H1 (cell line): ENCODE results near the gene KCTD7. TPM values are rescaled to one million over a fixed set of nuclear protein-coding genes. Genes with fewer than 3 reads are reported as not detected.

Experiments
- CTCF ChIA-PET: fragments of 300-600 bp; sonication (Branson Sonifier 250); formaldehyde crosslinking; loops from one replicate; lab custom pipeline; 2021; ENCODE audit not compliant: partially characterized antibody; lab: Charles Lee
- POLR2A ChIA-PET: fragments of 300-600 bp; sonication (Branson Sonifier 250); formaldehyde crosslinking; loops from one replicate; lab custom pipeline; 2021; ENCODE audit warnings: inconsistent platforms; ENCODE audit not compliant: partially characterized antibody; lab: Charles Lee
- DNase-seq, 2 experiments: peaks; one replicate each; pipeline versions ENCODE4 v3.0.0 to v3.0.0-alpha.2; 2010 to 2022; ENCODE audit warnings: low spot score in 2 of 2, low read depth in 1 of 2, mixed read lengths in 1 of 2
- FAIRE-seq: peaks from 2 replicates; lab custom pipeline; 2011; peaks lifted over from hg19 to GRCh38; lab: Jason Lieb, UNC
- H2AFZ ChIP-seq: 2 replicates; pipeline ENCODE4 v1.8.1; 2012; ENCODE audit warnings: low read length, inconsistent platforms
- H2AK5ac ChIP-seq: 2 replicates; pipeline ENCODE4 v1.6.1; 2013; ENCODE audit warnings: low read depth, low read length
- H2BK120ac ChIP-seq: replicated peaks from 2 replicates; pipeline ENCODE3; 2013; ENCODE audit warnings: low read depth, low read length, inconsistent platforms
- H2BK12ac ChIP-seq: 2 replicates; pipeline ENCODE4 v1.6.1; 2013; ENCODE audit warnings: low read depth, low read length
- H2BK15ac ChIP-seq: 2 replicates; pipeline ENCODE4 v1.6.1; 2013; ENCODE audit warnings: low read length
- H2BK20ac ChIP-seq: 2 replicates; pipeline ENCODE4 v1.6.1; 2013; ENCODE audit warnings: low read length
- H2BK5ac ChIP-seq: 2 replicates; pipeline ENCODE4 v1.6.1; 2013; ENCODE audit warnings: low read depth, low read length
- H3K14ac ChIP-seq: 2 replicates; pipeline ENCODE4 v1.6.1; 2013; ENCODE audit warnings: inconsistent platforms; ENCODE audit not compliant: insufficient read length
- H3K18ac ChIP-seq: 2 replicates; pipeline ENCODE4 v1.6.1; 2013; ENCODE audit warnings: low read length; ENCODE audit errors: extremely low read depth
- H3K23ac ChIP-seq: 2 replicates; pipeline ENCODE4 v1.6.1; 2013; ENCODE audit warnings: inconsistent platforms; ENCODE audit not compliant: insufficient read length
- H3K23me2 ChIP-seq: 2 replicates; pipeline ENCODE4 v1.6.1; 2013; ENCODE audit warnings: low read depth, low read length
- H3K27ac ChIP-seq: 2 replicates; pipeline ENCODE4 v1.6.1; 2011; ENCODE audit warnings: low read depth, low read length, inconsistent platforms
- H3K27me3 ChIP-seq, 4 experiments: replicated peaks in 1 of 4; 1 replicate in 1 of 4; 2 replicates in 3 of 4; pipeline versions ENCODE4 v1.6.1 to v1.8.1; 2011 to 2013; ENCODE audit warnings: low read length in 3 of 4, mild to moderate bottlenecking in 3 of 4, inconsistent platforms in 2 of 4, mixed read lengths in 2 of 4, moderate library complexity in 1 of 4; ENCODE audit not compliant: control insufficient read depth in 3 of 4, insufficient read depth in 3 of 4; ENCODE audit errors: extremely low read depth in 1 of 4
- H3K36me3 ChIP-seq, 4 experiments: 2 replicates each; pipeline versions ENCODE4 v1.6.1 to v1.8.1; 2011 to 2013; ENCODE audit warnings: mild to moderate bottlenecking in 4 of 4, low read length in 3 of 4, moderate library complexity in 2 of 4, control low read depth in 1 of 4, inconsistent platforms in 1 of 4; ENCODE audit not compliant: insufficient read depth in 4 of 4, control insufficient read depth in 2 of 4
- H3K4ac ChIP-seq: replicated peaks from 2 replicates; pipeline ENCODE3; 2013; ENCODE audit warnings: low read length, low read depth, mixed read lengths, inconsistent platforms; ENCODE audit not compliant: insufficient read length
- H3K4me1 ChIP-seq, 4 experiments: replicated peaks in 1 of 4; 1 replicate in 1 of 4; 2 replicates in 3 of 4; pipeline versions ENCODE4 v1.6.1 to v1.8.1; 2011 to 2013; ENCODE audit warnings: low read length in 3 of 4, inconsistent platforms in 2 of 4, mixed read lengths in 1 of 4; ENCODE audit not compliant: insufficient read depth in 4 of 4, control insufficient read depth in 3 of 4
- H3K4me2 ChIP-seq, 2 experiments: 2 replicates each; pipeline versions ENCODE4 v1.6.1 to v1.8.1; 2011 to 2013; ENCODE audit warnings: low read depth in 2 of 2, low read length in 2 of 2, control low read depth in 1 of 2, inconsistent platforms in 1 of 2, mild to moderate bottlenecking in 1 of 2; ENCODE audit not compliant: insufficient read depth in 1 of 2
- H3K4me3 ChIP-seq, 4 experiments: fragments of 200-600, 300-600 bp in 1 of 4; sonication (generic), shearing (Covaris generic), sonication (Bioruptor Twin) in 1 of 4; 2 replicates each; pipeline versions ENCODE4 v1.5.1 to v1.8.1; 2011 to 2016; ENCODE audit warnings: low read length in 4 of 4, low read depth in 3 of 4, control low read depth in 2 of 4, inconsistent platforms in 2 of 4, mild to moderate bottlenecking in 2 of 4, mixed read lengths in 1 of 4, moderate library complexity in 1 of 4; ENCODE audit not compliant: insufficient read depth in 2 of 4; ENCODE audit errors: extremely low read depth in 1 of 4
- H3K56ac ChIP-seq: replicated peaks from 2 replicates; pipeline ENCODE3; 2013; ENCODE audit warnings: low read depth, mild to moderate bottlenecking, mixed read lengths, low read length, inconsistent platforms; ENCODE audit not compliant: insufficient read length
- H3K79me1 ChIP-seq: 2 replicates; pipeline ENCODE4 v1.6.1; 2013; ENCODE audit warnings: low read depth, low read length, control low read depth
- H3K79me2 ChIP-seq, 2 experiments: 2 replicates each; pipeline versions ENCODE4 v1.6.1 to v1.8.1; 2012 to 2013; ENCODE audit warnings: low read length in 2 of 2, mild to moderate bottlenecking in 2 of 2, inconsistent platforms in 1 of 2; ENCODE audit not compliant: insufficient read depth in 2 of 2, control insufficient read depth in 1 of 2
- H3K9ac ChIP-seq, 4 experiments: replicated peaks in 1 of 4; 1 replicate in 1 of 4; 2 replicates in 3 of 4; pipeline versions ENCODE4 v1.6.1 to v1.8.1; 2011 to 2013; ENCODE audit warnings: low read depth in 3 of 4, low read length in 3 of 4, control low read depth in 2 of 4, mild to moderate bottlenecking in 2 of 4, moderate library complexity in 2 of 4, inconsistent platforms in 1 of 4; ENCODE audit errors: extremely low read depth in 1 of 4
- H3K9me3 ChIP-seq, 2 experiments: 2 replicates each; pipeline versions ENCODE4 v1.6.1 to v1.8.1; 2012 to 2013; ENCODE audit warnings: mild to moderate bottlenecking in 2 of 2, moderate library complexity in 2 of 2, control low read depth in 1 of 2, inconsistent platforms in 1 of 2, low read depth in 1 of 2, low read length in 1 of 2, mixed read lengths in 1 of 2; ENCODE audit not compliant: insufficient read depth in 2 of 2
- H4K20me1 ChIP-seq, 2 experiments: replicated peaks in 1 of 2; 2 replicates each; pipeline versions ENCODE3 to v1.8.1; 2011 to 2013; ENCODE audit warnings: inconsistent platforms in 2 of 2, low read length in 2 of 2, mild to moderate bottlenecking in 1 of 2; ENCODE audit not compliant: insufficient read depth in 2 of 2, control insufficient read depth in 1 of 2
- H4K5ac ChIP-seq: 2 replicates; pipeline ENCODE4 v1.6.1; 2013; ENCODE audit warnings: low read length, low read depth, mixed read lengths, inconsistent platforms; ENCODE audit not compliant: insufficient read length
- H4K8ac ChIP-seq: 2 replicates; pipeline ENCODE4 v1.8.0; 2013; ENCODE audit warnings: mild to moderate bottlenecking, moderate library complexity, low read length, inconsistent platforms; ENCODE audit not compliant: insufficient read depth; ENCODE audit errors: extremely low read depth
- H4K91ac ChIP-seq: replicated peaks from 2 replicates; pipeline ENCODE3; 2013; ENCODE audit warnings: low read length, mixed read lengths, inconsistent platforms; ENCODE audit not compliant: insufficient read length
- CTCF ChIP-seq, 3 experiments: IDR thresholded peaks; 1 replicate in 2 of 3; 2 replicates in 1 of 3; pipeline versions ENCODE4 v1.5.1 to v1.6.1; 2011; ENCODE audit warnings: low read length in 3 of 3, mild to moderate bottlenecking in 3 of 3, inconsistent platforms in 2 of 3, low read depth in 1 of 3, moderate library complexity in 1 of 3; ENCODE audit not compliant: insufficient read depth in 1 of 3; ENCODE audit errors: control extremely low read depth in 1 of 3
- RAD21 ChIP-seq, 2 experiments: IDR thresholded peaks in 1 of 2; conservative IDR thresholded peaks in 1 of 2; 2 replicates each; pipeline ENCODE4 v1.6.1; 2011; ENCODE audit warnings: low read depth in 2 of 2, low read length in 2 of 2, improper control_type of control experiment in 1 of 2, inconsistent platforms in 1 of 2, mild to moderate bottlenecking in 1 of 2, moderate library complexity in 1 of 2
- RBBP5 ChIP-seq: IDR thresholded peaks from 2 replicates; pipeline ENCODE4 v1.7.1; 2012; ENCODE audit warnings: low read depth, mild to moderate bottlenecking, inconsistent platforms, low read length, moderate library complexity, borderline replicate concordance
- RNF2 ChIP-seq: fragments of 200-900, 300-1000 bp; sonication (generic); IDR thresholded peaks from 2 replicates; pipeline ENCODE4 v1.7.1; 2016; ENCODE audit warnings: borderline replicate concordance, low read depth, mild to moderate bottlenecking, antibody characterized with exemption, low read length; ENCODE audit not compliant: poor library complexity, severe bottlenecking; ENCODE audit errors: missing control alignments
- SP2 ChIP-seq: IDR thresholded peaks from 2 replicates; pipeline ENCODE4 v1.6.1; 2012; ENCODE audit warnings: mild to moderate bottlenecking, low read length, inconsistent platforms
- WGBS, 2 experiments: shearing (Covaris generic) in 1 of 2; methylation state at CpG; one replicate each; pipeline versions ENCODE4 v1.1.6 to v1.1.7; 2013 to 2015; ENCODE audit warnings: low lambda C conversion rate in 2 of 2, mixed read lengths in 2 of 2, inconsistent platforms in 1 of 2, low coverage in 1 of 2, missing lambda C conversion rate in 1 of 2; ENCODE audit not compliant: insufficient replicate concordance in 2 of 2, insufficient coverage in 1 of 2, insufficient read length in 1 of 2; ENCODE audit errors: extremely low coverage in 1 of 2, missing lambda C conversion rate in 1 of 2; 5-methylcytosine and 5-hydroxymethylcytosine counted together
- polyA plus RNA-seq, 7 experiments: library from polyadenylated mRNA; depleted of rRNA in 3 of 7; stranded (reverse) in 5 of 7; unstranded in 2 of 7; fragments of >200 nt in 5 of 7; fragments of 200-250 nt in 2 of 7; gene quantifications; 1 replicate in 5 of 7; 2 replicates in 1 of 7; 4 replicates in 1 of 7; pipeline versions ENCODE4 v1.2.1 to v1.2.3, GENCODE V29; 2011 to 2013; ENCODE audit warnings: missing spikeins in 2 of 7, mixed read lengths in 2 of 7
- total RNA-seq: library from RNA; stranded (reverse); fragmentation: NEBNext Ultra II Directional; extraction: Animal tissue kit (Norgen Biotek cat#: 25700); gene quantifications from 2 replicates; pipeline ENCODE4 v1.2.1, GENCODE V29; 2021

KCTD7 gene
- total and polyA plus RNA-seq, 2 of the 8 experiments (the other 6 are each of a cell fraction or from before 2014, with no cell fraction given), result 8.6 to 11.9 TPM

GRCh38 chr7:66643395-66643794, 14.7 kb downstream of the KCTD7 start:
- no peak overlapping the region for H2BK120ac ChIP-seq
- no peaks in the 10 kb centered on the region for H3K9me3 ChIP-seq
- no peaks in the 10 kb centered on the region for H3K79me2 ChIP-seq
- no peaks in the 10 kb centered on the region for H3K4me1 ChIP-seq
- CTCF ChIA-PET, result interaction anchor here (0.7 to 2.1 kb wide), 8 partner anchors 11 to 133 kb away, joined by 3 to 12 read pairs (median 4); no protein-coding TSS in a partner anchor
- no peak overlapping the region for H2BK12ac ChIP-seq
- H4K20me1 ChIP-seq, result no peaks in the 10 kb centered on the region
- no peak overlapping the region for H3K56ac ChIP-seq
- DNase-seq (no peak), FAIRE-seq (no peak)
- TF ChIP-seq CTCF (IDR thresholded peaks at IDR 0.05; ENCODE audit: control extremely low read depth in 1 of 3, insufficient read depth in 1 of 3, low read depth in 1 of 3, low read length in 3 of 3) (peak in 1 of 3 experiments; percentile 12; a peak in 1 of 4 replicates), SP2 (no peak), RBBP5 (no peak), RNF2 (no peak), RAD21 (IDR thresholded peaks at IDR 0.05 in 1 of 2, conservative IDR thresholded peaks at IDR 0.05 in 1 of 2; ENCODE audit: low read depth in 2 of 2, low read length in 2 of 2) (peak in 1 of 2 experiments; percentile 18; a peak in 1 of 4 replicates)
- no peaks in the 10 kb centered on the region for H3K27me3 ChIP-seq
- no peak overlapping the region for H3K27ac ChIP-seq
- H2AFZ ChIP-seq, result no peak overlapping the region
- no peak overlapping the region for H3K9ac ChIP-seq
- H3K36me3 ChIP-seq, result peaks cover 4 to 21% (median 11%) of the 10 kb centered on the region in 4 experiments; a peak in 7 of 8 replicates
- H4K91ac ChIP-seq, result no peak overlapping the region
- no peak overlapping the region for H3K14ac ChIP-seq
- H3K23me2 ChIP-seq, result no peaks in the 10 kb centered on the region
- no peak overlapping the region for H2BK5ac ChIP-seq
- no peak overlapping the region for H3K4me2 ChIP-seq
- H3K79me1 ChIP-seq, result no peaks in the 10 kb centered on the region
- H2AK5ac ChIP-seq, result no peak overlapping the region
- H3K18ac ChIP-seq, result no peak overlapping the region
- H2BK20ac ChIP-seq, result no peak overlapping the region
- H2BK15ac ChIP-seq, result no peak overlapping the region
- H3K4me3 ChIP-seq, result no peak overlapping the region
- whole genome bisulfite sequencing, 2 experiments, result 86% methylated on average over 2 of the region's 2 CpGs; no CpG with 5 or more reads in 1 of the 2 experiments
- no peak overlapping the region for H4K5ac ChIP-seq
- no peak overlapping the region for H3K4ac ChIP-seq
- no peak overlapping the region for H4K8ac ChIP-seq
- POLR2A ChIA-PET, result interaction anchor here (1.2 to 4.0 kb wide), 3 partner anchors 10 to 77 kb away, joined by 4 to 23 read pairs (median 6); no protein-coding TSS in a partner anchor
- H3K23ac ChIP-seq, result no peak overlapping the region
